Mesenchymal stem cell (in vitro differentiated cells and primary cell): Measurements from ENCODE around the gene ZDHHC13.

Experiments
- DNase-seq: peaks from one replicate; pipeline ENCODE4 v3.0.0-alpha.2; 2013
- H2AFZ ChIP-seq: one replicate; pipeline ENCODE4 v1.6.1; 2013; ENCODE audit warnings: low read depth, mild to moderate bottlenecking, control low read depth, inconsistent platforms, low read length, moderate library complexity
- H2AK5ac ChIP-seq: 2 replicates; pipeline ENCODE4 v1.6.1; 2013; ENCODE audit warnings: low read length, moderate library complexity, mild to moderate bottlenecking, inconsistent platforms; ENCODE audit not compliant: severe bottlenecking
- H2BK120ac ChIP-seq: one replicate; pipeline ENCODE4 v1.6.1; 2013; ENCODE audit warnings: low read depth, mild to moderate bottlenecking, inconsistent platforms, low read length, moderate library complexity
- H2BK12ac ChIP-seq, 2 experiments: one replicate each; pipeline ENCODE4 v1.6.1; 2013; ENCODE audit warnings: inconsistent platforms in 2 of 2, low read length in 2 of 2, mild to moderate bottlenecking in 2 of 2, moderate library complexity in 2 of 2, control low read depth in 1 of 2
- H2BK15ac ChIP-seq: one replicate; pipeline ENCODE4 v1.6.1; 2013; ENCODE audit warnings: mild to moderate bottlenecking, low read depth, inconsistent platforms; ENCODE audit not compliant: poor library complexity, severe bottlenecking
- H2BK5ac ChIP-seq: 2 replicates; pipeline ENCODE4 v1.6.1; 2013; ENCODE audit warnings: low read depth, mild to moderate bottlenecking, low read length, control low read depth, inconsistent platforms; ENCODE audit not compliant: poor library complexity, severe bottlenecking
- H3K14ac ChIP-seq, 2 experiments: one replicate each; pipeline ENCODE4 v1.6.1; 2013; ENCODE audit warnings: inconsistent platforms in 2 of 2, low read length in 2 of 2, control low read depth in 1 of 2, mild to moderate bottlenecking in 1 of 2, moderate library complexity in 1 of 2
- H3K18ac ChIP-seq, 2 experiments: one replicate each; pipeline ENCODE4 v1.6.1; 2013; ENCODE audit warnings: inconsistent platforms in 2 of 2, low read length in 2 of 2, control low read depth in 1 of 2, low read depth in 1 of 2, mild to moderate bottlenecking in 1 of 2
- H3K23ac ChIP-seq, 2 experiments: one replicate each; pipeline ENCODE4 v1.6.1; 2013; ENCODE audit warnings: inconsistent platforms in 2 of 2, low read length in 2 of 2, mild to moderate bottlenecking in 2 of 2, moderate library complexity in 2 of 2, control low read depth in 1 of 2
- H3K27ac ChIP-seq: 2 replicates; pipeline ENCODE4 v1.5.1; 2013; ENCODE audit warnings: mild to moderate bottlenecking, moderate library complexity, low read length, control low read depth, inconsistent platforms; ENCODE audit not compliant: poor library complexity, severe bottlenecking
- H3K27me3 ChIP-seq, 2 experiments: 2 replicates each; pipeline versions ENCODE4 v1.6.1 to v1.7.0; 2013; ENCODE audit warnings: low read length in 2 of 2, mild to moderate bottlenecking in 2 of 2, moderate library complexity in 2 of 2, control low read depth in 1 of 2, inconsistent platforms in 1 of 2; ENCODE audit not compliant: control insufficient read depth in 1 of 2, insufficient read depth in 1 of 2
- H3K36me3 ChIP-seq, 2 experiments: 2 replicates each; pipeline versions ENCODE4 v1.6.1 to v1.7.0; 2013; ENCODE audit warnings: low read length in 2 of 2, control low read depth in 1 of 2, inconsistent platforms in 1 of 2, low read depth in 1 of 2, mild to moderate bottlenecking in 1 of 2; ENCODE audit not compliant: insufficient read depth in 2 of 2, control insufficient read depth in 1 of 2
- H3K4ac ChIP-seq, 2 experiments: one replicate each; pipeline ENCODE4 v1.6.1; 2013; ENCODE audit warnings: inconsistent platforms in 2 of 2, low read length in 2 of 2, mild to moderate bottlenecking in 2 of 2, moderate library complexity in 2 of 2, control low read depth in 1 of 2, low read depth in 1 of 2
- H3K4me1 ChIP-seq: 2 replicates; pipeline ENCODE4 v1.6.1; 2013; ENCODE audit warnings: low read depth, low read length, control low read depth; ENCODE audit not compliant: control insufficient read depth, insufficient read depth
- H3K4me2 ChIP-seq: 2 replicates; pipeline ENCODE4 v1.6.1; 2013; ENCODE audit warnings: low read length, mild to moderate bottlenecking, inconsistent platforms; ENCODE audit not compliant: poor library complexity, severe bottlenecking
- H3K4me3 ChIP-seq, 2 experiments: 2 replicates each; pipeline versions ENCODE4 v1.5.1 to v1.7.0; 2013; ENCODE audit warnings: low read length in 2 of 2, mild to moderate bottlenecking in 2 of 2, control low read depth in 1 of 2, low read depth in 1 of 2; ENCODE audit not compliant: insufficient read depth in 1 of 2
- H3K79me1 ChIP-seq: replicated peaks from 2 replicates; pipeline ENCODE4 v1.6.1; 2013; ENCODE audit warnings: mild to moderate bottlenecking, control low read depth, low read length, inconsistent platforms; ENCODE audit not compliant: poor library complexity, severe bottlenecking
- H3K9ac ChIP-seq: 2 replicates; pipeline ENCODE4 v1.7.0; 2013; ENCODE audit warnings: mild to moderate bottlenecking, low read length, moderate library complexity
- H3K9me3 ChIP-seq: 2 replicates; pipeline ENCODE4 v1.7.0; 2013; ENCODE audit warnings: mild to moderate bottlenecking, low read length; ENCODE audit not compliant: control insufficient read depth
- H4K8ac ChIP-seq: one replicate; pipeline ENCODE4 v1.6.1; 2013; ENCODE audit warnings: inconsistent platforms, mild to moderate bottlenecking, low read length, moderate library complexity
- H4K91ac ChIP-seq: one replicate; pipeline ENCODE4 v1.6.1; 2013; ENCODE audit warnings: mild to moderate bottlenecking, low read length, inconsistent platforms
- WGBS: methylation state at CpG from one replicate; pipeline ENCODE4 v1.1.7; 2013; ENCODE audit warnings: mixed read lengths; 5-methylcytosine and 5-hydroxymethylcytosine counted together

Gene ZDHHC13

GRCh38 chr11:19163617-19164016, 46.6 kb downstream of the ZDHHC13 start:
- Histone ChIP-seq H3K9me3 (no peaks in the 10 kb centered on the region), H2BK120ac (no peak overlapping the region), H3K36me3 (peaks cover 3 to 67% of the 10 kb centered on the region in 2 experiments), H3K14ac (no peak overlapping the region), H4K91ac (no peak overlapping the region), H2AK5ac (no peak overlapping the region), H3K27ac (no peak overlapping the region), H3K4me3 (no peak overlapping the region), H4K8ac (no peak overlapping the region), H3K27me3 (no peaks in the 10 kb centered on the region), H3K4me1 (no peaks in the 10 kb centered on the region), H3K23ac (no peak overlapping the region), H3K79me1 (no peaks in the 10 kb centered on the region), H3K4ac (no peak overlapping the region), H3K9ac (no peak overlapping the region), H2BK12ac (no peak overlapping the region), H2BK5ac (no peak overlapping the region), H3K18ac (no peak overlapping the region), H2AFZ (no peak overlapping the region), H3K4me2 (no peak overlapping the region), H2BK15ac (no peak overlapping the region)
- no peak for DNase-seq
- WGBS = 81% methylated on average over 1 of the region's 1 CpG

- no peaks in the 10 kb centered on the region for H3K79me1 ChIP-seq
- no peak overlapping the region for H3K4me3 ChIP-seq
- no peak overlapping the region for H3K9ac ChIP-seq
- H3K14ac ChIP-seq = no peak overlapping the region
- H3K9me3 ChIP-seq = no peaks in the 10 kb centered on the region
- H3K36me3 ChIP-seq = peaks cover 3 to 69% of the 10 kb centered on the region in 2 experiments
- no peak overlapping the region for H2AFZ ChIP-seq
- no peak overlapping the region for H4K91ac ChIP-seq
- no peak overlapping the region for H2AK5ac ChIP-seq
- H3K27ac ChIP-seq = no peak overlapping the region
- H2BK15ac ChIP-seq = no peak overlapping the region
- no peaks in the 10 kb centered on the region for H3K27me3 ChIP-seq
- DNase-seq = no peak
- H2BK5ac ChIP-seq = no peak overlapping the region
- H4K8ac ChIP-seq = no peak overlapping the region
- no peak overlapping the region for H3K23ac ChIP-seq
- 100% methylated on average over 1 of the region's 4 CpGs for WGBS
- H3K18ac ChIP-seq = no peak overlapping the region
- H3K4ac ChIP-seq = no peak overlapping the region
- H2BK120ac ChIP-seq = no peak overlapping the region
- H3K4me2 ChIP-seq = no peak overlapping the region
- no peak overlapping the region for H2BK12ac ChIP-seq
- no peaks in the 10 kb centered on the region for H3K4me1 ChIP-seq
Observed at GRCh38 chr11:19164230-19164855, 47.4 kb downstream of the ZDHHC13 start.

GRCh38 chr11:19164881-19165280, 47.9 kb downstream of the ZDHHC13 start:
- no peak overlapping the region for H2BK120ac ChIP-seq
- H3K23ac ChIP-seq = no peak overlapping the region
- no peaks in the 10 kb centered on the region for H3K79me1 ChIP-seq
- H2BK15ac ChIP-seq = no peak overlapping the region
- no peak overlapping the region for H2AK5ac ChIP-seq
- no peaks in the 10 kb centered on the region for H3K9me3 ChIP-seq
- H4K8ac ChIP-seq = no peak overlapping the region
- no peak overlapping the region for H3K27ac ChIP-seq
- no peak overlapping the region for H2BK5ac ChIP-seq
- no peak overlapping the region for H2AFZ ChIP-seq
- H3K9ac ChIP-seq = no peak overlapping the region
- H3K4ac ChIP-seq = no peak overlapping the region
- H4K91ac ChIP-seq = no peak overlapping the region
- H3K4me3 ChIP-seq = no peak overlapping the region
- no peak overlapping the region for H2BK12ac ChIP-seq
- no peak overlapping the region for H3K18ac ChIP-seq
- H3K36me3 ChIP-seq = peaks cover 3 to 65% of the 10 kb centered on the region in 2 experiments
- no CpG with 5 or more reads among the region's 2 CpGs for WGBS
- no peaks in the 10 kb centered on the region for H3K27me3 ChIP-seq
- no peak overlapping the region for H3K4me2 ChIP-seq
- H3K4me1 ChIP-seq = no peaks in the 10 kb centered on the region
- no peak for DNase-seq
- H3K14ac ChIP-seq = no peak overlapping the region

- H2AK5ac ChIP-seq = no peak overlapping the region
- H4K8ac ChIP-seq = no peak overlapping the region
- H4K91ac ChIP-seq = no peak overlapping the region
- H2BK5ac ChIP-seq = no peak overlapping the region
- H3K9me3 ChIP-seq = no peaks in the 10 kb centered on the region
- H3K79me1 ChIP-seq = no peaks in the 10 kb centered on the region
- no peak overlapping the region for H3K4me2 ChIP-seq
- H3K18ac ChIP-seq = no peak overlapping the region
- no peak overlapping the region for H2BK12ac ChIP-seq
- no peak overlapping the region for H2BK120ac ChIP-seq
- H3K27me3 ChIP-seq = no peaks in the 10 kb centered on the region
- no peak overlapping the region for H3K27ac ChIP-seq
- WGBS = 96% methylated on average over 2 of the region's 2 CpGs
- no peak overlapping the region for H3K4me3 ChIP-seq
- no peak overlapping the region for H3K14ac ChIP-seq
- H3K23ac ChIP-seq = no peak overlapping the region
- no peak overlapping the region for H3K9ac ChIP-seq
- no peaks in the 10 kb centered on the region for H3K4me1 ChIP-seq
- no peak overlapping the region for H2AFZ ChIP-seq
- H2BK15ac ChIP-seq = no peak overlapping the region
- no peak overlapping the region for H3K4ac ChIP-seq
- no peak for DNase-seq
- peaks cover 8 to 71% of the 10 kb centered on the region in 2 experiments for H3K36me3 ChIP-seq
Observed at GRCh38 chr11:19168090-19168489, 51.1 kb downstream of the ZDHHC13 start.
